Measurements from ENCODE around the gene CHD9NB.
"Not testable (repeated sequence)": the region's sequence is repeated elsewhere in the genome, so short reads cannot be mapped to it uniquely, and the experiment has no call there.

Gene CHD9NB

GRCh38 chr16:53055541-53056391 lies 3.1 kb upstream of the CHD9NB start:
- DNase-seq = no peak

- DNase-seq = peak; percentile 60
Measured at GRCh38 chr16:53054670-53055485, 2.2 kb upstream of the CHD9NB start, which contains the start of gene CHD9. Gene CHD9, plus strand, starts transcription at chr16:53054991. Its CDS starts 101,099 bp downstream, at chr16:53156090.

- no peak for DNase-seq
Measured at GRCh38 chr16:53053967-53054669, 1.4 kb upstream of the CHD9NB start.

- not testable (repeated sequence) for DNase-seq
Measured at GRCh38 chr16:53051255-53051654, 1.4 kb downstream of the CHD9NB start.

GRCh38 chr16:53048139-53048915 lies 4.4 kb downstream of the CHD9NB start:
- DNase-seq = no peak

- not testable (repeated sequence) for DNase-seq
Measured at GRCh38 chr16:53047515-53047914, 5.2 kb downstream of the CHD9NB start.

GRCh38 chr16:53045341-53046220 lies 7.1 kb downstream of the CHD9NB start:
- DNase-seq = no peak

- no peak for DNase-seq
Measured at GRCh38 chr16:53043986-53044601, 8.6 kb downstream of the CHD9NB start.

GRCh38 chr16:53043428-53043831 lies 9.3 kb downstream of the CHD9NB start:
- no peak for DNase-seq

GRCh38 chr16:53042235-53042701 lies 10.4 kb downstream of the CHD9NB start:
- no peak for DNase-seq

- no peak for DNase-seq
Measured at GRCh38 chr16:53041320-53042051, 11.2 kb downstream of the CHD9NB start.

GRCh38 chr16:53040788-53041187 lies 11.9 kb downstream of the CHD9NB start:
- no peak for DNase-seq

GRCh38 chr16:53036711-53037110 lies 16.0 kb downstream of the CHD9NB start:
- DNase-seq = not testable (repeated sequence)

GRCh38 chr16:53036066-53036465 lies 16.6 kb downstream of the CHD9NB start:
- DNase-seq = no peak

- no peak for DNase-seq
Measured at GRCh38 chr16:53035176-53035942, 17.3 kb downstream of the CHD9NB start.

GRCh38 chr16:53034306-53034705 lies 18.4 kb downstream of the CHD9NB start:
- DNase-seq = no peak

- DNase-seq = no peak
Measured at GRCh38 chr16:53031323-53031942, 21.3 kb downstream of the CHD9NB start.

- no peak for DNase-seq
Measured at GRCh38 chr16:53029971-53030370, 22.7 kb downstream of the CHD9NB start.

GRCh38 chr16:53024045-53024444 lies 28.7 kb downstream of the CHD9NB start:
- no peak for DNase-seq

Measured in T-helper 9 cell (primary cell).